Activated gamma-delta T cell treated with anti-CD3 and anti-CD28 coated beads, Interleukin-2, amount 50 U/mL, for 16 hours (primary cell): ENCODE results near the gene ASAP3.

ENCODE experiments used
- DNase-seq: peaks from one replicate; pipeline ENCODE4 v3.0.0-alpha.2; 2020; ENCODE audit warnings: low read depth

Gene ASAP3

GRCh38 chr1:23448846-23449245, 35.1 kb downstream of the ASAP3 start:
- DNase-seq, result no peak

GRCh38 chr1:23446661-23447310, 37.2 kb downstream of the ASAP3 start:
- DNase-seq, result no peak

- DNase-seq, result no peak
Observed at GRCh38 chr1:23444596-23445390, 39.2 kb downstream of the ASAP3 start.

- no peak for DNase-seq
Observed at GRCh38 chr1:23444104-23444533, 39.9 kb downstream of the ASAP3 start.

GRCh38 chr1:23442751-23443150, 41.2 kb downstream of the ASAP3 start:
- no peak for DNase-seq

- no peak for DNase-seq
Observed at GRCh38 chr1:23441446-23442148, 42.4 kb downstream of the ASAP3 start.

GRCh38 chr1:23438545-23438944, 45.4 kb downstream of the ASAP3 start:
- DNase-seq, result no peak

- DNase-seq, result no peak
Observed at GRCh38 chr1:23437355-23437664, 46.7 kb downstream of the ASAP3 start.

GRCh38 chr1:23436520-23437354, 47.2 kb downstream of the ASAP3 start:
- no peak for DNase-seq

GRCh38 chr1:23434260-23434775, 49.7 kb downstream of the ASAP3 start:
- DNase-seq, result no peak

- no peak for DNase-seq
Observed at GRCh38 chr1:23433122-23433521, 50.9 kb downstream of the ASAP3 start.

- no peak for DNase-seq
Observed at GRCh38 chr1:23431431-23431830, 52.5 kb downstream of the ASAP3 start.

- DNase-seq, result no peak
Observed at GRCh38 chr1:23430803-23431202, 53.2 kb downstream of the ASAP3 start.

- DNase-seq, result no peak
Observed at GRCh38 chr1:23428136-23428905, 55.7 kb downstream of the ASAP3 start.

GRCh38 chr1:23427550-23427949, 56.4 kb downstream of the ASAP3 start:
- no peak for DNase-seq

GRCh38 chr1:23426828-23427227, 57.2 kb downstream of the ASAP3 start:
- no peak for DNase-seq

GRCh38 chr1:23425193-23425494, 58.8 kb downstream of the ASAP3 start:
- DNase-seq, result no peak

GRCh38 chr1:23424293-23425192, 59.4 kb downstream of the ASAP3 start, which contains the start of gene TCEA3:
TSS of gene TCEA3 (minus strand) at chr1:23424748. CDS start at chr1:23424633, 115 bp downstream.
- no peak for DNase-seq

GRCh38 chr1:23423415-23424292, 60.3 kb downstream of the ASAP3 start:
- DNase-seq, result no peak
